ENCODE data around the gene KIAA1549.

The KIAA1549 gene

GRCh38 chr7:138975343-138976104 lies 5.7 kb downstream of the KIAA1549 start:
- no peak for DNase-seq (ENCODE audit: low read depth in 2 of 3, low spot score in 1 of 3)

GRCh38 chr7:138974675-138975292 lies 6.4 kb downstream of the KIAA1549 start:
- no peak for DNase-seq (ENCODE audit: low read depth in 2 of 3, low spot score in 1 of 3)

- DNase-seq (ENCODE audit: low read depth in 2 of 3, low spot score in 1 of 3) = no peak
Measured at GRCh38 chr7:138974103-138974502, 7.1 kb downstream of the KIAA1549 start.

GRCh38 chr7:138970952-138971351 lies 10.2 kb downstream of the KIAA1549 start:
- DNase-seq (ENCODE audit: low read depth in 2 of 3, low spot score in 1 of 3) = no peak

GRCh38 chr7:138970446-138970845 lies 10.7 kb downstream of the KIAA1549 start:
- no peak for DNase-seq (ENCODE audit: low read depth in 2 of 3, low spot score in 1 of 3)

GRCh38 chr7:138967159-138967558 lies 14.0 kb downstream of the KIAA1549 start:
- DNase-seq (ENCODE audit: low read depth in 2 of 3, low spot score in 1 of 3) = no peak

- DNase-seq (ENCODE audit: low read depth in 2 of 3, low spot score in 1 of 3) = no peak
Measured at GRCh38 chr7:138964624-138965436, 16.4 kb downstream of the KIAA1549 start.

- DNase-seq (ENCODE audit: low read depth in 2 of 3, low spot score in 1 of 3) = no peak
Measured at GRCh38 chr7:138963675-138964074, 17.5 kb downstream of the KIAA1549 start.

- no peak for DNase-seq (ENCODE audit: low read depth in 2 of 3, low spot score in 1 of 3)
Measured at GRCh38 chr7:138962561-138963270, 18.5 kb downstream of the KIAA1549 start.

GRCh38 chr7:138961159-138961558 lies 20.0 kb downstream of the KIAA1549 start:
- DNase-seq (ENCODE audit: low read depth in 2 of 3, low spot score in 1 of 3) = no peak

- no peak for DNase-seq (ENCODE audit: low read depth in 2 of 3, low spot score in 1 of 3)
Measured at GRCh38 chr7:138958391-138958956, 22.7 kb downstream of the KIAA1549 start.

- DNase-seq (ENCODE audit: low read depth in 2 of 3, low spot score in 1 of 3) = no peak
Measured at GRCh38 chr7:138957753-138958390, 23.3 kb downstream of the KIAA1549 start.

- no peak for DNase-seq (ENCODE audit: low read depth in 2 of 3, low spot score in 1 of 3)
Measured at GRCh38 chr7:138957217-138957616, 24.0 kb downstream of the KIAA1549 start.

GRCh38 chr7:138954545-138955475 lies 26.4 kb downstream of the KIAA1549 start:
- no peak for DNase-seq (ENCODE audit: low read depth in 2 of 3, low spot score in 1 of 3)

GRCh38 chr7:138952791-138953190 lies 28.4 kb downstream of the KIAA1549 start:
- no peak for DNase-seq (ENCODE audit: low read depth in 2 of 3, low spot score in 1 of 3)

GRCh38 chr7:138951953-138952352 lies 29.2 kb downstream of the KIAA1549 start:
- DNase-seq (ENCODE audit: low read depth in 2 of 3, low spot score in 1 of 3) = no peak

- no peak for DNase-seq (ENCODE audit: low read depth in 2 of 3, low spot score in 1 of 3)
Measured at GRCh38 chr7:138949421-138950088, 31.6 kb downstream of the KIAA1549 start.

- no peak for DNase-seq (ENCODE audit: low read depth in 2 of 3, low spot score in 1 of 3)
Measured at GRCh38 chr7:138948403-138948802, 32.8 kb downstream of the KIAA1549 start.

- no peak for DNase-seq (ENCODE audit: low read depth in 2 of 3, low spot score in 1 of 3)
Measured at GRCh38 chr7:138945821-138946220, 35.4 kb downstream of the KIAA1549 start.
